Astrocyte (in vitro differentiated cells and primary cell): Measurements from ENCODE around the gene STING1. TPM values are rescaled to one million over a fixed set of nuclear protein-coding genes. Genes with fewer than 3 reads are reported as not detected.
A peak's percentile ranks its signal among the peaks of the same experiment; 100 is the strongest.
"Not testable (repeated sequence)": the region's sequence is repeated elsewhere in the genome, so short reads cannot be mapped to it uniquely, and the experiment has no call there.

Experiments used
- DNase-seq: peaks from one replicate; pipeline ENCODE4 v3.0.0-alpha.2; 2010; ENCODE audit warnings: low read depth
- FAIRE-seq: peaks from 2 replicates; lab custom pipeline; 2011; peaks lifted over from hg19 to GRCh38; lab: Jason Lieb, UNC
- H2AFZ ChIP-seq: 2 replicates; pipeline ENCODE4 v1.6.0; 2012; ENCODE audit warnings: low read depth, low read length, inconsistent platforms
- H3K27ac ChIP-seq: 2 replicates; pipeline ENCODE4 v1.5.1; 2011; ENCODE audit warnings: low read depth, low read length, inconsistent platforms
- H3K27me3 ChIP-seq: 2 replicates; pipeline ENCODE4 v1.6.0; 2011; ENCODE audit warnings: low read length, inconsistent platforms; ENCODE audit not compliant: insufficient read depth
- H3K36me3 ChIP-seq: 2 replicates; pipeline ENCODE4 v1.5.1; 2011; ENCODE audit warnings: low read length, inconsistent platforms; ENCODE audit not compliant: insufficient read depth
- H3K4me1 ChIP-seq: 2 replicates; pipeline ENCODE4 v1.5.1; 2011; ENCODE audit warnings: low read length, inconsistent platforms; ENCODE audit not compliant: insufficient read depth
- H3K4me2 ChIP-seq: 2 replicates; pipeline ENCODE4 v1.6.0; 2012; ENCODE audit warnings: low read length, inconsistent platforms
- H3K4me3 ChIP-seq: 2 replicates; pipeline ENCODE4 v1.5.1; 2011; ENCODE audit warnings: low read depth, mild to moderate bottlenecking, low read length, inconsistent platforms; ENCODE audit not compliant: insufficient read depth
- H3K79me2 ChIP-seq: 2 replicates; pipeline ENCODE4 v1.6.0; 2012; ENCODE audit warnings: mild to moderate bottlenecking, low read length, inconsistent platforms; ENCODE audit not compliant: insufficient read depth
- H3K9ac ChIP-seq: 2 replicates; pipeline ENCODE4 v1.6.0; 2012; ENCODE audit warnings: mild to moderate bottlenecking, low read length, inconsistent platforms
- H3K9me3 ChIP-seq: 2 replicates; pipeline ENCODE4 v1.5.1; 2012; ENCODE audit warnings: low read depth, mild to moderate bottlenecking, low read length, inconsistent platforms; ENCODE audit not compliant: insufficient read depth
- H4K20me1 ChIP-seq: 2 replicates; pipeline ENCODE4 v1.6.0; 2012; ENCODE audit warnings: low read length, inconsistent platforms; ENCODE audit not compliant: insufficient read depth
- H3K27ac Mint-ChIP-seq: one replicate; pipeline ENCODE4 v1.8.0; 2021; ENCODE audit warnings: mild to moderate bottlenecking, mixed read lengths; ENCODE audit not compliant: unreplicated experiment
- H3K27me3 Mint-ChIP-seq: one replicate; pipeline ENCODE4 v1.8.0; 2021; ENCODE audit warnings: low read depth, mixed read lengths; ENCODE audit not compliant: unreplicated experiment
- H3K36me3 Mint-ChIP-seq: one replicate; pipeline ENCODE4 v1.8.0; 2021; ENCODE audit warnings: low read depth, mixed read lengths; ENCODE audit not compliant: unreplicated experiment
- H3K4me1 Mint-ChIP-seq: one replicate; pipeline ENCODE4 v1.8.0; 2021; ENCODE audit warnings: low read depth, mixed read lengths; ENCODE audit not compliant: unreplicated experiment
- H3K4me3 Mint-ChIP-seq: one replicate; pipeline ENCODE4 v1.8.0; 2021; ENCODE audit warnings: mild to moderate bottlenecking, moderate library complexity, mixed read lengths; ENCODE audit not compliant: unreplicated experiment
- H3K9me3 Mint-ChIP-seq: one replicate; pipeline ENCODE4 v1.8.0; 2021; ENCODE audit warnings: mild to moderate bottlenecking, mixed read lengths; ENCODE audit not compliant: unreplicated experiment
- CTCF ChIP-seq: IDR thresholded peaks from 2 replicates; pipeline ENCODE4 v1.5.1; 2011; ENCODE audit warnings: low read depth, mild to moderate bottlenecking, inconsistent platforms, low read length, moderate library complexity; ENCODE audit not compliant: insufficient read depth
- EZH2 ChIP-seq: IDR thresholded peaks from 2 replicates; pipeline ENCODE4 v1.6.1; 2012; ENCODE audit warnings: mild to moderate bottlenecking, low read length, inconsistent platforms; ENCODE audit not compliant: insufficient read depth
- total RNA-seq: library from RNA; stranded (reverse); gene quantifications from 2 replicates; pipeline ENCODE4 v1.2.1, GENCODE V29; 2021

Gene STING1
- total RNA-seq, 1 donor from 2014 or later: 3.3 TPM

GRCh38 chr5:139513852-139514485 is 31.4 kb upstream of the STING1 start:
- Mint-ChIP-seq H3K27ac (no peak overlapping the region), H3K9me3 (peaks cover 5% of the 10 kb centered on the region), H3K4me1 (peaks cover 4% of the 10 kb centered on the region), H3K27me3 (peaks cover 5% of the 10 kb centered on the region), H3K4me3 (no peak overlapping the region), H3K36me3 (no peaks in the 10 kb centered on the region)
- H3K36me3 ChIP-seq: no peaks in the 10 kb centered on the region
- H3K4me2 ChIP-seq: no peak overlapping the region
- H3K27me3 ChIP-seq: no peaks in the 10 kb centered on the region
- H3K9ac ChIP-seq: no peak overlapping the region
- H3K27ac ChIP-seq: no peak overlapping the region
- H3K4me1 ChIP-seq: peaks cover 5% of the 10 kb centered on the region
- no peaks in the 10 kb centered on the region for H4K20me1 ChIP-seq
- H3K79me2 ChIP-seq: no peaks in the 10 kb centered on the region
- H3K4me3 ChIP-seq: no peak overlapping the region
- DNase-seq (no peak), FAIRE-seq (no peak)
- no peak for TF ChIP-seq CTCF
- TF ChIP-seq EZH2: no peak
- H3K9me3 ChIP-seq: no peaks in the 10 kb centered on the region
- H2AFZ ChIP-seq: peak overlapping the region; percentile 14

- TF ChIP-seq CTCF: peak; percentile 61
- not testable (repeated sequence) for H3K79me2 ChIP-seq, H3K4me1 ChIP-seq, H4K20me1 ChIP-seq, H3K27ac Mint-ChIP-seq, H3K36me3 ChIP-seq, FAIRE-seq, H3K27me3 Mint-ChIP-seq, H3K27ac ChIP-seq, H3K9me3 ChIP-seq, H3K9ac ChIP-seq, H3K4me3 ChIP-seq, H3K4me1 Mint-ChIP-seq, H3K4me2 ChIP-seq, H3K36me3 Mint-ChIP-seq, H3K4me3 Mint-ChIP-seq, H3K9me3 Mint-ChIP-seq, H3K27me3 ChIP-seq
- peak overlapping the region; percentile 14 for H2AFZ ChIP-seq
- DNase-seq: peak; percentile 51
Observed at GRCh38 chr5:139513434-139513833, 30.9 kb upstream of the STING1 start.

- H3K27me3 ChIP-seq: no peaks in the 10 kb centered on the region
- H3K9ac ChIP-seq: no peak overlapping the region
- Mint-ChIP-seq H3K4me3 (no peak overlapping the region), H3K27ac (no peak overlapping the region), H3K9me3 (peaks cover 10% of the 10 kb centered on the region), H3K27me3 (peaks cover 14% of the 10 kb centered on the region), H3K36me3 (no peaks in the 10 kb centered on the region), H3K4me1 (peaks cover 3% of the 10 kb centered on the region)
- no peak overlapping the region for H3K4me2 ChIP-seq
- H3K79me2 ChIP-seq: no peaks in the 10 kb centered on the region
- no peak overlapping the region for H3K27ac ChIP-seq
- H2AFZ ChIP-seq: no peak overlapping the region
- no peak overlapping the region for H3K4me3 ChIP-seq
- no peak for FAIRE-seq
- H3K36me3 ChIP-seq: no peaks in the 10 kb centered on the region
- TF ChIP-seq CTCF (no peak), EZH2 (no peak)
- H3K9me3 ChIP-seq: no peaks in the 10 kb centered on the region
- H3K4me1 ChIP-seq: peaks cover 4% of the 10 kb centered on the region
- H4K20me1 ChIP-seq: no peaks in the 10 kb centered on the region
- no peak for DNase-seq
Observed at GRCh38 chr5:139512786-139513390, 30.3 kb upstream of the STING1 start.

- H3K4me3 ChIP-seq, H3K36me3 Mint-ChIP-seq, H3K27ac ChIP-seq, H3K27ac Mint-ChIP-seq, H4K20me1 ChIP-seq, H2AFZ ChIP-seq, H3K36me3 ChIP-seq, FAIRE-seq, H3K9ac ChIP-seq, H3K27me3 ChIP-seq, H3K9me3 ChIP-seq, H3K4me1 Mint-ChIP-seq, H3K4me1 ChIP-seq, H3K9me3 Mint-ChIP-seq, H3K4me2 ChIP-seq, H3K4me3 Mint-ChIP-seq, DNase-seq, H3K79me2 ChIP-seq: not testable (repeated sequence)
- H3K27me3 Mint-ChIP-seq: peaks cover 41% of the 10 kb centered on the region
Observed at GRCh38 chr5:139504722-139505121, 22.2 kb upstream of the STING1 start.
